ENCODE measurements around the gene CDC42EP1. TPM values are rescaled to one million over a fixed set of nuclear protein-coding genes. Genes with fewer than 3 reads are reported as not detected.

The CDC42EP1 gene
- total and polyA plus RNA-seq, 7 donors = 14.6 to 64.1 (median 24.6) TPM

DNA sequence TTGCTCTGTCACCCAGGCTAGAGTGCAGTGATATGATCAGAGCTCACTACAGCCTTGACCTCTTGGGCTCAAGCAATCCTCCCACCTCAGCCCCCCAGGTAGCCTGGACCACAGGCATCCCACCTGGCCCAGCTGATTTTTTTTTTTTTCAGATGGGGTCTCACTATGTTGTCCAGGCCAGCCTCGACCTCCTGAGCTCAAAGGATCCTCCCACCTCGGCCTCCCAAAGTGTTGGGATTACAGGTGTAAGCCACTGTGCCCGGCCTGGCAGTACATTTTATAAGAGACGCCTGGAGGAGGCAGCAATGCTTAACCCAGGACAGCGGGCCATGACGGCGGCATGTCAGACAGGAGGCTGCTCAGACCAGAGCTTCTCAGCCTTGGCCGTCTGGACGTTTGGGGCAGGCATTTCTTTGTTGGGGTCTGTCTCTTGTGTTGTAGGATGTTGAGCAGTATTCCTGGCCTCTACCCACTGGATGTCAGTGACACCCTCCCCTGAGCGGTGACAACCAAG is 15.3 kb downstream of the CDC42EP1 start:
- Histone ChIP-seq H3K36me3 (no peaks in the 10 kb centered on the region), H3K4me1 (no peaks in the 10 kb centered on the region), H3K27ac (no peak overlapping the region), H3K4me3 (no peak overlapping the region), H3K27me3 (no peaks in the 10 kb centered on the region), H3K9me3 (no peaks in the 10 kb centered on the region)
- TF ChIP-seq POLR2A (IDR thresholded peaks at IDR 0.05) = no peak
- TF ChIP-seq POLR2AphosphoS5 (IDR thresholded peaks at IDR 0.05) = no peak
- no peak for TF ChIP-seq EP300 (IDR thresholded peaks at IDR 0.05)
- TF ChIP-seq CTCF (IDR thresholded peaks at IDR 0.05) = no peak
- intact Hi-C loops (cut with DNase I) = no loop called here
- DNase-seq = no peak
- 87 to 91% methylated on average over 10 of the region's 10 CpGs for WGBS, 2 donors

GRCh38 chr22:37578002-37578401 is 17.7 kb downstream of the CDC42EP1 start:
- intact Hi-C loops (cut with DNase I) = no loop called here
- Histone ChIP-seq H3K27ac (no peak overlapping the region), H3K36me3 (no peaks in the 10 kb centered on the region), H3K9me3 (no peaks in the 10 kb centered on the region), H3K4me1 (peaks cover 0 to 11% (median 3%) of the 10 kb centered on the region in 4 donors), H3K4me3 (no peak overlapping the region), H3K27me3 (no peaks in the 10 kb centered on the region)
- TF ChIP-seq EP300 (IDR thresholded peaks at IDR 0.05) (no peak), CTCF (IDR thresholded peaks at IDR 0.05) (no peak), POLR2AphosphoS5 (IDR thresholded peaks at IDR 0.05) (no peak), POLR2A (IDR thresholded peaks at IDR 0.05) (no peak)
- WGBS, 2 donors = 89 to 92% methylated on average over 5 of the region's 5 CpGs
- DNase-seq = no peak

DNA sequence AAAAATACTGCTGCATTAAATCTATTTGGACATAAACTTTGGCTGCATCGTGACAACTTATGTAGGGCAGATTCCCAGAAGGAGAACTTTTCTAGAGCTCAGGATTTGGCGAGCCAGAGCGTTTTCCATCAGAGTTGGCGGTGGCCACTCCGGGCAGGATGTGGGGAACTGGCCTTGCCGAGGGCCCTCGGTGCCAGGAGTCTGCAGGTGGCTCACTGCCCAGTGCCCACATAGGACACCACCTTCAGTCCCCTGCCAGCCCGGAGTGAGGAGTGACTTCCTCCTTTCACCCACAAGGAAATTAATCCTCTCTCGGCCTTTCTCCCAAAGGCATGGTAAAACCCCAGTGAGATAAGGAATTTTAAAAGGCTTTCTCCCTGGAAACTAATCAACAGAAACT is 21.2 kb downstream of the CDC42EP1 start:
- Histone ChIP-seq H3K27me3 (no peaks in the 10 kb centered on the region), H3K9me3 (no peaks in the 10 kb centered on the region), H3K4me3 (no peak overlapping the region), H3K4me1 (peaks cover 0 to 11% (median 3%) of the 10 kb centered on the region in 4 donors), H3K36me3 (no peaks in the 10 kb centered on the region), H3K27ac (no peak overlapping the region)
- TF ChIP-seq POLR2A (IDR thresholded peaks at IDR 0.05) (no peak), POLR2AphosphoS5 (IDR thresholded peaks at IDR 0.05) (no peak), EP300 (IDR thresholded peaks at IDR 0.05) (no peak), CTCF (IDR thresholded peaks at IDR 0.05) (no peak)
- intact Hi-C loops (cut with DNase I) = no loop called here
- WGBS, 2 donors = 5 to 20% methylated on average over 9 of the region's 9 CpGs
- no peak for DNase-seq

GRCh38 chr22:37582526-37582925 is 22.2 kb downstream of the CDC42EP1 start:
- Histone ChIP-seq H3K27me3 (no peaks in the 10 kb centered on the region), H3K4me1 (peaks cover 0 to 11% (median 3%) of the 10 kb centered on the region in 4 donors), H3K36me3 (no peaks in the 10 kb centered on the region), H3K4me3 (no peak overlapping the region), H3K9me3 (no peaks in the 10 kb centered on the region), H3K27ac (no peak overlapping the region)
- DNase-seq = no peak
- TF ChIP-seq EP300 (IDR thresholded peaks at IDR 0.05) (no peak), CTCF (IDR thresholded peaks at IDR 0.05) (no peak), POLR2AphosphoS5 (IDR thresholded peaks at IDR 0.05) (no peak)
- intact Hi-C loops (cut with DNase I) = no loop called here
- WGBS, 2 donors = 72 to 94% methylated on average over 4 of the region's 4 CpGs
